ENCODE results near the gene XPNPEP3.

XPNPEP3 gene

DNA sequence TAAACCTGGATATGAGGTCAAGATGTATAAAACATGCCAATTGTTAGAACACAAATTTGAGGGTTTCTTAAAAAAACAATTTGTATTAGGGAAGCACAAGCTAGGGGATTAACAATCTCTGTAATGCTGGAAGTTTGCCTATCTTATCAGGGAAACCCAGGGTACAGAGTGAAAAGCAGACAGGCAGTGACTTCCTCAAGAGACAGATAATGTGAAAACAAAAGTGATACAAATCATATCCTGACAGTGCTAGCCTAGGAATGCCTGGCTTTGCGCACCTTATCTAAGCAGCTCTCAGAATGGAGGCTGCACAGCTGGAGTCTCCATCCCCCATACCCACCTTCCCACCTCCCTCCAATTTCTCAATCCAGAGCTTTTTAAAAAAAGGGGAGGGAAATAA lies 71.7 kb downstream of the XPNPEP3 start:
- no peak for DNase-seq (ENCODE audit: low read depth in 1 of 2, low spot score in 1 of 2)

DNA sequence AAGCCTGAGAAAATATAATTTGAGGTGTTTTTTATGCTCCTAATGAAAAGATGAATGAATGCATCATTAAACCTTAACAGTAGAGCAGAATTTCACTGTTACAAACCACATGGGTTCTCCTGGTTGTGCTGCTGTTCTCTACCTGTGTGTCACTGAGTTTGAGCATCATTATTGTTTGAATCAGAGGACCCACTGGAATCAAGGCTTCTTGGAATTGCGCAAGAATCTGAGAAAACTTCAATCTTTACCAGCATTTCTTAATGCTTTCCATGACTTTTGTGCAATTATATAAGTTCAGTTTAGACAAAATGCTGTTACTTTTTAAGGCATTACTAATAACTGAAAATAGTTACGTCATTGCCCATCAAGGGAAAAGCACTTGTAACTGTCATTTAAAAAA lies 75.4 kb downstream of the XPNPEP3 start:
- DNase-seq (ENCODE audit: low read depth in 1 of 2, low spot score in 1 of 2): no peak

GRCh38 chr22:40939202-40939601 lies 82.3 kb downstream of the XPNPEP3 start:
- DNase-seq (ENCODE audit: low read depth in 1 of 2, low spot score in 1 of 2): no peak

GRCh38 chr22:40950962-40951794 lies 94.2 kb downstream of the XPNPEP3 start, which contains the start of gene RBX1:
TSS of gene RBX1 (plus strand) at chr22:40951378. CDS start at chr22:40951399, 21 bp downstream.
- peak; percentile 94 to 98 for DNase-seq (ENCODE audit: low read depth in 1 of 2, low spot score in 1 of 2)

- no peak for DNase-seq (ENCODE audit: low read depth in 1 of 2, low spot score in 1 of 2)
Measured at GRCh38 chr22:40951795-40952605, 95.1 kb downstream of the XPNPEP3 start.

DNA sequence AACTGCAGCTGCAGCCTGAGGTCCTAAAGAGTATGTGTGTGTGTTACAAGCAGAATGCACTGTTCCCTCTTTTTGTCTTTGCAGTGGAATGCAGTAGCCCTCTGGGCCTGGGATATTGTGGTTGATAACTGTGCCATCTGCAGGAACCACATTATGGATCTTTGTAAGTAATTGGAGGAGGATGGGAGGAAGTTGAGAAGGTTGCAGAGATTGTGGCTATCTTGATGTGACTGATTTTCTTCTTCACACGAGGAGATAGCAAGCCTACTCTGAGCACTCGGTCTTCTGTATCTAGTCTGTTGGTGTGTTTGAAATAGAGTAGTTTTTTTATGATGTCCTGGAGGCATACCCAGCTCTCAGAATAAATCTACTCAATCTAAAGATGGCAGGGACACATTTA lies 96.5 kb downstream of the XPNPEP3 start:
- DNase-seq (ENCODE audit: low read depth in 1 of 2, low spot score in 1 of 2): no peak

- DNase-seq (ENCODE audit: low read depth in 1 of 2, low spot score in 1 of 2): no peak
Measured at GRCh38 chr22:40954113-40954512, 97.2 kb downstream of the XPNPEP3 start.

DNA sequence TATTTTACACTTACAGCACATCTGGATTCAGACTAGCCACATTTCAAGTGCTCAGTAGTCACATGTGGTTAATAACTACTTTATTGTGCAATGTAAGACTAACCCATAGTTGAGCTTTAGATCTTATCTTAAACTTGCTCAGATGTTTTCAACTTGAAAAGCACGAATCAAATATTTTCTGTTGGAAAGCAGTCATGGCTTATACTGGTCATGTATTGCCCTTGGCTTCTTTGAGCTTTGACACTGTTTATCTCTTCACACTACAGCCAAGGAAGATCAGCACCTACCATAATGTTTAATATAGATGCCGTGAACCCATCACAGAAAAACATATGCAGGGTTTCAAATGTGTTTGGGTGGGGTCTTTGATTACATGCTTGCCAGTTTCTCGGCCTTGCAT lies 98.6 kb downstream of the XPNPEP3 start:
- no peak for DNase-seq (ENCODE audit: low read depth in 1 of 2, low spot score in 1 of 2)

GRCh38 chr22:40957601-40958000 lies 100.7 kb downstream of the XPNPEP3 start:
- no peak for DNase-seq (ENCODE audit: low read depth in 1 of 2, low spot score in 1 of 2)

DNA sequence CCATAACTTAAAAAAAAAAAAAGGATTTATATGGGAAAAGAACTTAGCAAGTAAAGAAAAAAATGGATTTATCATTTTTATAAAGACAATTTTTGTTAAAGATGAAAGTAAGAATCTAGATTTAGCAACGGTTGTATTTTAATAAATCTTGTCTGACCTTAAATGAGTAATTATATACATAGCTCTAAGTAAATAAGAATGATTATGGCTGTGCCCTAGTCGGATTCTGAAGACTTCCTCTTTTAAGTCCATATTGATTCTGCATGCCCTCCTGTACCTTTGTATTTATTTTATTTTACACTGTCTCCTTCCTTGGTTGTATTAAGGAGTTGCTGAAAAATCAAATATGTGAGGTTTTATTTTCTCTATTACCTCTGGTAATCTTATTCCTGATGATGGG lies 101.4 kb downstream of the XPNPEP3 start:
- DNase-seq (ENCODE audit: low read depth in 1 of 2, low spot score in 1 of 2): no peak

GRCh38 chr22:40960145-40960544 lies 103.2 kb downstream of the XPNPEP3 start:
- DNase-seq (ENCODE audit: low read depth in 1 of 2, low spot score in 1 of 2): no peak

GRCh38 chr22:40965936-40966725 lies 109.2 kb downstream of the XPNPEP3 start:
- DNase-seq (ENCODE audit: low read depth in 1 of 2, low spot score in 1 of 2): no peak

DNA sequence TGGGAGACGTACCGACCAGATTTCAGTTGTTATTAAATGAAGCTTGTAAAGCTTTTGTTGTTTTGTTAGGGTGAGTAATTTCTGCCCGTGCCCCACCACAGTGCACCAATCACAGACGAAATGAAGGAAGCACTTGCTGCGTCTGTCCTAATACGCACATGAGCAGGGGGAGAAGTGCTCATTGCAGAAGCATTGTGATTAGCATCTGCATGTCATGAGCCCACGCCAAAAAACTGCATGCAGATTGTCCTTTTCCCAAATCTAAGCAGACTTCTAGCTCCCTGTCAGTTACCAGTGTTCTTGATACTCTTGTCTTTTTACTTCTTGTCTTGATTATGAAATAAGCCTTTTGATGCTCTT lies 109.8 kb downstream of the XPNPEP3 start:
- no peak for DNase-seq (ENCODE audit: low read depth in 1 of 2, low spot score in 1 of 2)

DNA sequence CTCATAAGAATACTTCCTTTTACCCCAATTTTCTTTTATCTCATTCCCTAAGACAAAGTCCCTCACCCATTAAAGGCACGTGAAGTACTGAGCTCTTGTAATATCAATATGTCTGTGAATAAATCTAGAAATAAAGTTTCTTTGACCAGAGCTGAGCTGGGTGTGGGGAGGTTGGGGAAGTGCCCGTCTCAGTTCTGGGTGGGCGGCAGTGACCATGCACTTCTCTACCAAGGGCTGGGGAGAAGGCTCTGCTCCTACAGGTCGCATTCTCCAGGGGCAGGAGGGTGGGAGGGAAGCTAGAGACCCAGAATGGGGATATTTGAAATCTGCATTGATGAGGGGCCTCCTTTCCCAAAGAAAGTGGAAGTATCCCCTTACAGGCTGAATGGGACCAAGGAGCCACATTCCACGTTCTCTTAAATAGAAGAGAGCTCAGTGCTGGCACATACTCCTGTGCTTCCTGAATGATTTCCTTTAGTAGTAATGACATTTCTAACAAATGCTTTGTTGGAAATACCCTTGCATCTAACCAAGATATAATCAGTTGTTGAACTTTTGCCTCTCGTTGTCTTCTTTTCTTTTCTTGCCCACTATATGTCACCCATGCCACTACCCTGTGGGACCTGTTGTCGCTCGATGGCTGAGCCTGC lies 110.3 kb downstream of the XPNPEP3 start:
- no peak for DNase-seq (ENCODE audit: low read depth in 1 of 2, low spot score in 1 of 2)

- DNase-seq (ENCODE audit: low read depth in 1 of 2, low spot score in 1 of 2): no peak
Measured at GRCh38 chr22:40972587-40972986, 115.6 kb downstream of the XPNPEP3 start.

DNA sequence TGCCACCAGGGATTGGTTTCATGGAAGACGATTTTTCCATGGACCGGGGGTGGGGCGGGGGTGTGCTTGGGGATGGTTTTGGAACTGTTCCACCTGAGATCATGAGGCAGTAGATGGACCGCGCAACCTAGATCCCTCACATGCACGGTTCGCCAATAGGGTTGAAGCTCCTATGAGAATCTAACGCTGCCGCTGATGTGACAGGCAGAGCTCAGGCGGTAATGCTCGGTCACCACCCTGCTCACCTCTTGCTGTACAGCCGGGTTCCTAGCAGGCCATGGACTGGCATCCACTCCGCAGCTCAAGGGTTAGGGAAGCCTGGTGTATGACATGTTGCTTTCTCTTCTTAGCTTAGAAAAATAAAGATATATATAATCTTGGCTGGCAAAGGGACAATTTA lies 116.2 kb downstream of the XPNPEP3 start:
- no peak for DNase-seq (ENCODE audit: low read depth in 1 of 2, low spot score in 1 of 2)

- no peak for DNase-seq (ENCODE audit: low read depth in 1 of 2, low spot score in 1 of 2)
Measured at GRCh38 chr22:40975366-40975765, 118.4 kb downstream of the XPNPEP3 start.

DNA sequence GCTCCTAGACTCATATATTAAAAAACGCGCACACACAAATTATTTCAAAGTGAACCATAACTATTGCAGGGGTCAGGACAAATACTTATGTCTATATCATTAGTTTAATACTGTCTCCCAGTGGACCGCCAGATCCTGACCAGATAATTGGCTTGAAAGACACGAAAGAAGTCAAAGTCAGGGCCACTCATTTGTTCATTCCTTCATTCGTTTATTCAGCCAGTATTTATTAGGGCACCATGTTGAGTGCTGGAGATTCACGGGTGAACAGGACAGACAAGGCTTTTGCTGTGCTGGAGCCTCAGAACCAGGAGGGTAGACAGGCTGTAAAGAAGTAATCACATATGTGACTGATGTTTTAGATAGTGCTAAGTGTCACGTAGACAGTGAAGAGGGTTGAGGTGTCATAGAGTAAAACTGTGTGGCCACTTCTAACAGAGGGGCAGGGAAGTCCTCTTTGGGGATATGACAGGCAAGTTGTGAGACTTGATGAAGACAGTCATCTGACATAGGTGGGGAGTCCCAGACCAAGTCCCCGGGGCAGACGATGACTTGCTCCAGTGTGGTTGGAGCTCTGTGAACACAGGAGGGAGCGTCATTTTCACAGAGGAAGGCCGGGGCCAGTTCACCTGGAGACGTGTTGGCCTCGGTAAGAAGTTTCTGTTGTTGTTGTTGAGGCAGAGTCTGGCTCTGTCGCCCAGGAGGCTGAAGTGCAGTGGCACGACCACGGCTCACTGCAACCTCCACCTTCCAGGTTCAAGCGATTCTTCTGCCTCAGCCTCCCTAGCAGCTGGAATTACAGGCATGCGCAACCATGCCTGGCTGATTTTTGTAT lies 120.1 kb downstream of the XPNPEP3 start:
- DNase-seq (ENCODE audit: low read depth in 1 of 2, low spot score in 1 of 2): no peak

DNA sequence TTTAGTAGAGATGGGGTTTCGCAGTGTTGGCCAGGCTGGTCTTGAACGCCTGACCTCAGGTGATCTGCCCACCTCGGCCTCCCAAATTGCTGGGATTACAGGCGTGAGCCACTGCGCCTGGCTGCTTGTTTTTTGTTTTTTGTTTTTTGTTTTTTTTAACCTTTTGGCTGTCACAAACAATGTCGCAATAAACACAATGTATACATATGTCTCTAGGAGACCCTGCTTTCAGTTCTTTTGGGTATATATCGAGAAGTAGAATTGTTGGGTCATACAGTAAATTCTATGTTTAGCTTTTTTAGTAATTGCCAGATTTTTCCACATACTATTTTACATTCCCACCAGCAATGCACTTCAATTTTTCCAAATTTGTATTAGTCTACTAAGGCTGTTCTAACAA lies 122.2 kb downstream of the XPNPEP3 start:
- DNase-seq (ENCODE audit: low read depth in 1 of 2, low spot score in 1 of 2): no peak

DNA sequence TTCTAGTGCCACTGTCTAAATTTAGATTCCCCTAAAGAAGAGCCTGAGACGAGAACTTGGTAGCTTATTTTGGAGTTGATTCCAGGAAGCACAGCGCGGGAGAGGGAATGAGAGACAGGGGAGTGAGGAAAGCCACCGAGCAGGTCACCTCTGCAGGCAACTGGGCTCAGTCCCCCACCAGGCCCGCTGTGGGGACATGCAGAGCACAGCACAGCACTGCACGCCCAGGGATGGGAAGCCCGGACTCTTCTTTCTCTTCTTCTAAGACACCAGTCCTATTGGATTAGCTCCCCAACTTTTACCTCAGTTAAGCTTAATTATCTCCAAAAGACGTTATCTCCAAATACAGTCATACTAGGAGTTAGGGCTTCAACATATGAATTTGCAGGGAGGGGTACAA lies 122.9 kb downstream of the XPNPEP3 start:
- DNase-seq (ENCODE audit: low read depth in 1 of 2, low spot score in 1 of 2): no peak
